NCI-H1092 (cell line): ENCODE measurements around the gene NCMAP.
A peak's percentile ranks its signal among the peaks of the same experiment; 100 is the strongest.

Experiments used
- DNase-seq: peaks from one replicate; lab custom pipeline; 2025; lab: John Stamatoyannopoulos, UW

NCMAP gene

DNA sequence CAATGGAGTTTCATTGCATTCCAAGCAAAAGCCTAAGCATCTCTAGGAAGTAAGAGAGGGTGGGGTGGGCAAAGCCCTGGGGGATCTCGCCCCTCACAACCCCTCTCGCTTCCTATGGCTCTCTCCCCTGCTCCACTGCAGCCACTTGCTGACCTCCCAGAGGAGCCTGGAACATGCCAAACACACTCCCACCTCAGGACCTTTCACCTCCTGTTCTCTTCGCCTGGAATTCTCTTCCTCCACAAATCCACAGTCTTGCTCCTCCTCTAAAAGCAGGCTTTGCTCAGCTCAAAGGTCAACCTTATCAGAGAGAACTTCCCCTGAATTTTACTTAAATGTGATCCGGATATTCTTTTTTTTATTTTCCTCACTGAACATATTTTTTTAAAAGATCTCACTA, 66.3 kb downstream of the NCMAP start:
- no peak for DNase-seq

DNA sequence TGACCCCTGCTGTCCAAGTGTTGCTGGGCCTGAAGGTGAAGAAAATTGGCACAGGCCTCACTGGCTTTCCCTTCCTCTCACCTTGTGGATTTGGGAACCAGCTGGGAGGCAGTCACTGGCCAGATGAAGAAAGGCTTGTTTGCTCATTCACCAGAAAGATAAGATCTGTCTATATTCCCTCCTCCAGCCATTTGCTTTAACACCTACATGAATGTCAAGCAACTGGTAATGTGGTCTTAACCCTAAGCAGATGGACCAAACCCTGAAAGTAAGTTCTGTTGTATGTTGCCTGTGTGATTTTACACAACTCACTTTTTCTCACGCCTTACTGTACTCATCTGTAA, 76.9 kb downstream of the NCMAP start:
- no peak for DNase-seq

GRCh38 chr1:24635195-24635843, 79.4 kb downstream of the NCMAP start:
- peak; percentile 38 for DNase-seq

DNA sequence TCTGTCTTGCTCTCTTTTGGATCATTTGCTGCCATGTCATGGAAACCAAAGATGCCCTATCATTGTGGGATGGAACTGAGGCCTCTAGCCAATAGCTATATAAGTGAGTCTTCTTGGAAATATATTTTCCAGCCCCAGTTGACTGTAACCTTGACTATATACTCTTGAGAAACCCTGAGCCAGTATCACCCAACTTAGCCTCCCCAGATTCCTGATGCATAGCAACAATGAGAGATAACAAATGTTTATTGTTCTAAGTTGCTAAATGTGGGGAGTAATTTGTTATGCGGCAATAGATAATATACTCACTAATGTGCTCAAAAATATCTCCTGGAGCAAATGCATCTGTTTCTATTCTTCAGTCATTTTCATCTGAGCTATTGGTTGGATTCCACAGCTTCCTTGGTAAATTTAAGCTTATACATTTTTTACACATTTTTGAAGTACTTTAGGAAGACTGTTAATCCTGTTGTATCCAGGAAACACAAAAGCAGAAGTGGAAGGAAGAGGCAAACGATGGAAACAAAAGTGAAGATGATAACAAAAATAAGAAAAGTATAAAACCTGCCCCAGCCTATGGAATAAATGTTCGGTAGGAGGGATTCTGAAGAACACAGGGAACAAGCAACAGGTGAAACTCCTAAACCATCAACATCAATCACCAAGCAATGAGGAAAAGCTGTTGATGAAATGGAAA, 80.9 kb downstream of the NCMAP start:
- no peak for DNase-seq

- DNase-seq: no peak
Measured at GRCh38 chr1:24639094-24639493, 83.2 kb downstream of the NCMAP start.

DNA sequence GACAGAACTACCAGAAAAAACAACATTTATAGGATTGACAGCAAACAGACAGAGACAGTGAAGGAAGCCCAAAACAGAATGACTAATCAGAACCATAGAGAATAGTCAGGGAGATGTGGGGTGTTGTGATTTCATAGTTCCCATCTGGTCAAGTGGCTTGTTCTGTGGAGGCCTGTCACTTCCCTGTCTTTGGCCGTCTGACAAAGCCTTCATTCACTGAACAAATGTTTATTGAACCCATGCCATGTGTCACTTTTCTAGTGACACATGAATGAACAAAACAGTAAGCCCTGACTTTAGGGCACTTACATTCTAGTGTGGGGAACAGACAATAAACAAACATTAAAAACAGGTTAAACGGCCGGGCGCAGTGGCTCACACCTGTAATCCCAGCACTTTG, 84.0 kb downstream of the NCMAP start:
- no peak for DNase-seq

- peak; percentile 21 for DNase-seq
Measured at GRCh38 chr1:24640288-24640687, 84.4 kb downstream of the NCMAP start.

- DNase-seq: no peak
Measured at GRCh38 chr1:24641646-24642151, 85.8 kb downstream of the NCMAP start.

- peak; percentile 100 for DNase-seq
Measured at GRCh38 chr1:24642481-24643362, 86.8 kb downstream of the NCMAP start, which contains the start of gene SRRM1. Gene SRRM1, plus strand, starts transcription at chr1:24643302. Its CDS starts 25 bp downstream, at chr1:24643327.

GRCh38 chr1:24643363-24644099, 87.6 kb downstream of the NCMAP start:
- DNase-seq: no peak

DNA sequence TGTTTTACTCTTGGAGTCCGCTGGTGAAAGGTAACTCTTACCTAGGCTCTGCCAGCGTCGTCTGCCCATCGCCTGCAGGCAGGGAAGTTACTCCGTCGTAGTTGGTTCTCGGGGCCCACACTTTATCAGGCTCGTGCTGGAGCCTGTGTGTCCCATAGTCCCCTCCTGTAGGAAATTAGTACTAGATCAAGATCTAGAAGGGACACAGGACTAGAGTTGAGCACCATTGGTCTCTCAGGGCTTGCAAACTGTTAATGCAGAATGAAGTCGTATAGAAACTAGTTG, 88.2 kb downstream of the NCMAP start:
- no peak for DNase-seq

DNA sequence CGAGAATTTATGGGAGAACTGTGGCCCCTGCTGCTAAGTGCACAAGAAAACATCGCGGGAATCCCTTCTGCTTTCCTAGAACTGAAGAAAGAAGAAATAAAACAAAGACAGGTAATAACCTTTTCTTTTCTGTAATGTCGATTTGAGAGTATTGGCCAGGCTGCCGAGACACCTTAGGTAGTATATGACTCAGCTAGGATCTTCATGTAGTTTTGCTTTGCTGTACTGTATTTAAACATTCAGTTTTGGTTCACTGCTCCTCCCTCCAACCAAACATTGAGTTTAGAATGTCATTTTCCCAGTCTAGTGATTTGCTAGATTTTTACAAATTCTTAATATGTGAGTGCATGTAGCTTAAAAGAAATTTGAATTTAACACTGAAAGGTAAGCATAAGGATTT, 93.0 kb downstream of the NCMAP start:
- no peak for DNase-seq

DNA sequence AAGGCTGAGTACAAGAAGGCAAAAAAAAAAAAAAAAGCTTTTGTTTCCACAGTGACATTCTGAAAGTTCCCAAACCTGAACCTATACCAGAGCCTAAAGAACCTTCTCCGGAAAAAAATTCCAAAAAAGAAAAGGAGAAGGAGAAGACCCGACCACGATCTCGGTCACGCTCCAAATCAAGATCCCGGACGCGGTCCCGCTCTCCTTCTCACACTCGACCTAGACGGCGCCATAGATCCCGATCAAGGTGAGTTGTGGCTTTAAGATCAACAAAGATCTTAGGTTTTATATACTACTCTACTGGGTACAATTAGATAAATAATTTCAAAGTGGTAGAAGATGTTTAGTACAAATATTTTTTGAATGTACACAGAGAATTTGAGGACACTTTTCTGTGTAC, 96.5 kb downstream of the NCMAP start:
- DNase-seq: no peak

DNA sequence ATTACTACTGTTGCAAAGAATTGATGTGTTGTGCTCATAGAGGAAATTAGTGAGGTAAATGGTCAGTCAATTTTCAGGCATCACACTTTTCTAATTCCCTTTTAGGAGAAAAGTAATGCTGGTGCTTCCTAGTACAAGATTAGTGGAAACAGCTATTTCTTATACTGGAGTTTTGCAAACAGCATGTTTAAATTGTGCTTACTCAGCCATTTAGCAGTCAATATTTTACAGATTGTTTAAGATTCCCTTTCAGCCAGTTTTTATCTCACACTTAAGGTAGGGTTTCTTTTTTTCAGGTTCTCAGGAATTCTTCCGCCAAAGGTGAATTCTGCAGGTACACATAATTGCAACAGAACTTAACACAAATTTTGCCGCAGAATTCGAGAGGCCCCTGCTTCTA, 98.1 kb downstream of the NCMAP start:
- DNase-seq: no peak

GRCh38 chr1:24656046-24656445, 100.2 kb downstream of the NCMAP start:
- no peak for DNase-seq

DNA sequence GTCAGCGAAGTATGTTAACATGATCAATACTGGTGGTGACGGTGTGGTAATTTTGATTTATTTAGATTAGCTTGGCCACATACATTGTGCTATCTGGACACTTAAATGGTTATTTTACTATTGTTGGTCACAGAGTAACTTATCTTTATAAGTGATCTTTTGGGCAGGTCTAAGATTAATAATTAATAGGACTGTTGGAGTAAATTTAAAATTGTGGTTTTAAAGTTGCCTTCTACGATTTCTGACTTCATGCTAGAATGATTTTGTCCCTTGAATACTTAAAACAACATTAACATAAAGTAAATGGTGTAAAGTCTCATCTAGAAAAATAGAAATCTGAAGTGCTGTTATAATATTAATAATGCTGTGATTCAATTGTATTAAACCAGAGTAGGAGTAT, 101.9 kb downstream of the NCMAP start:
- no peak for DNase-seq
